ENCODE measurements around the gene SHISA3. TPM values are rescaled to one million over a fixed set of nuclear protein-coding genes. Genes with fewer than 3 reads are reported as not detected.

The SHISA3 gene
- total RNA-seq, 4 donors from 2014 or later: 1.2 to 5.8 (median 1.5) TPM

DNA sequence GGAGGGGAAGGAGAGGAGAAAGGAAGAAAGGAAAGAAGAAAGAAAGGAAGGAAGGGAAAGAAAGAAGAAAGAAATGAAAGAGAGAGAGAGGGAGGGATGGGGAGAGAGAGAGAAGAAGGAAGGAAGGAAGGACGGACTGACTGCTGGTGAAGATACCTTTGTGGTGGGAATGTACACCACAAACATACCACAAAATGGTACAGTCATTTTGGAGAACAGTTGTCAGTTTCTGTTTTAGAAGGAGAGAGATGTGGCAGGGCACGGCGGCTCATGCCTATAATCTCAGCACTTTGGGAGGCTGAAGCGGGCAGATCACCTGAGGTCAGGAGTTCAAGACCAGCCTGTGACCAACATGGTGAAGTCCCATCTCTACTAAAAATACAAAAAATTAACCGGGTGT lies 40.0 kb upstream of the SHISA3 start:
- no peak overlapping the region for H3K4me3 ChIP-seq
- TF ChIP-seq, protein P1, sequence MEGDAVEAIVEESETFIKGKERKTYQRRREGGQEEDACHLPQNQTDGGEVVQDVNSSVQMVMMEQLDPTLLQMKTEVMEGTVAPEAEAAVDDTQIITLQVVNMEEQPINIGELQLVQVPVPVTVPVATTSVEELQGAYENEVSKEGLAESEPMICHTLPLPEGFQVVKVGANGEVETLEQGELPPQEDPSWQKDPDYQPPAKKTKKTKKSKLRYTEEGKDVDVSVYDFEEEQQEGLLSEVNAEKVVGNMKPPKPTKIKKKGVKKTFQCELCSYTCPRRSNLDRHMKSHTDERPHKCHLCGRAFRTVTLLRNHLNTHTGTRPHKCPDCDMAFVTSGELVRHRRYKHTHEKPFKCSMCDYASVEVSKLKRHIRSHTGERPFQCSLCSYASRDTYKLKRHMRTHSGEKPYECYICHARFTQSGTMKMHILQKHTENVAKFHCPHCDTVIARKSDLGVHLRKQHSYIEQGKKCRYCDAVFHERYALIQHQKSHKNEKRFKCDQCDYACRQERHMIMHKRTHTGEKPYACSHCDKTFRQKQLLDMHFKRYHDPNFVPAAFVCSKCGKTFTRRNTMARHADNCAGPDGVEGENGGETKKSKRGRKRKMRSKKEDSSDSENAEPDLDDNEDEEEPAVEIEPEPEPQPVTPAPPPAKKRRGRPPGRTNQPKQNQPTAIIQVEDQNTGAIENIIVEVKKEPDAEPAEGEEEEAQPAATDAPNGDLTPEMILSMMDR (IDR thresholded peaks at IDR 0.05): no peak
- no peaks in the 10 kb centered on the region for H3K36me3 ChIP-seq
- no peak overlapping the region for H3K27ac ChIP-seq
- H3K27me3 ChIP-seq: no peaks in the 10 kb centered on the region
- no peak for DNase-seq
- no peaks in the 10 kb centered on the region for H3K4me1 ChIP-seq
- H3K9me3 ChIP-seq: no peaks in the 10 kb centered on the region

DNA sequence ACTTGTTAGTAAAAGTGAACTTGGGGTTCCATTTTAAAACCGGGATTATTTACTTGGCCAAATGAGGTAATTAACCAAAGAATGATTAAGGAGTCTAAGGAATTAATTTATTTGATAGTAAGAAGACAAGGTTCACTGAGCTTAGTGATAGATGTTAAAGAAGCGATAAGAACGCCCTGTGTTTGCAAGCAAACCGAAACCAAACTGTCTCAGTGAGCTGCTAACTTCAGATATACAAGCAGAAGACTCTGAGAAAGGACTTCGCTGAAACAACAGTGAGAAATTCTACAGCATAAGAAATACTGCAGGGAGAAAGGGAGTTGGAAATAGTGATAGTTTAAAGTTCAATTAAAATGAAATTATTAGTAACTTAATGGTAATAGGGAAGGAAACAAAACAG lies 37.6 kb upstream of the SHISA3 start:
- Histone ChIP-seq H3K27ac (peak overlapping the region in 1 of 4 donors; percentile 12), H3K27me3 (no peaks in the 10 kb centered on the region), H3K4me1 (no peaks in the 10 kb centered on the region), H3K36me3 (no peaks in the 10 kb centered on the region), H3K4me3 (no peak overlapping the region), H3K9me3 (no peaks in the 10 kb centered on the region)
- no peak for TF ChIP-seq POLR2A (IDR thresholded peaks at IDR 0.05)
- TF ChIP-seq, protein P1 (IDR thresholded peaks at IDR 0.05): no peak
- DNase-seq: no peak

DNA sequence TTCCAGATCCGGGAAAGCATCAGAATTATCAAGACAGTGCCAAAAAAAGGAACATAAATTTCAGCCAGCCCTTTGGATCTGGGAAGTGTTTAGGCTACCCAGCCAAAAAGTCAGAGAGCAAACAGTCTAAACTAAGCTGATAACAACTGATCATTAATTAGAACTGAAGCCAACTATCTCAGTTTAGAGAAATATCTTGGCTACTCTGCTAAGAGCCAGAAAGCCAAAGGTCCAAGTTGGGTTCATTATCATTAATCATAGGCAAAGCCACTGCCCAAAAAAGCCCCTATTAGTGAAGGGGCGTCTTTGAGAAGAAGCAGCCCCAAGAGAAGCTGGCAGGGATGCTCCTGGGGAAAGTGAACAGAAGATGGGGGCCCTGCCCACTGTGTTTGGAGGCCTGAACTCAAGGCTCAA lies 37.0 kb upstream of the SHISA3 start:
- Histone ChIP-seq H3K4me3 (no peak overlapping the region), H3K36me3 (no peaks in the 10 kb centered on the region), H3K9me3 (no peaks in the 10 kb centered on the region), H3K27ac (no peak overlapping the region), H3K27me3 (no peaks in the 10 kb centered on the region), H3K4me1 (no peaks in the 10 kb centered on the region)
- no peak for TF ChIP-seq POLR2A (IDR thresholded peaks at IDR 0.05)
- TF ChIP-seq, protein P1 (IDR thresholded peaks at IDR 0.05): no peak
- no peak for DNase-seq

DNA sequence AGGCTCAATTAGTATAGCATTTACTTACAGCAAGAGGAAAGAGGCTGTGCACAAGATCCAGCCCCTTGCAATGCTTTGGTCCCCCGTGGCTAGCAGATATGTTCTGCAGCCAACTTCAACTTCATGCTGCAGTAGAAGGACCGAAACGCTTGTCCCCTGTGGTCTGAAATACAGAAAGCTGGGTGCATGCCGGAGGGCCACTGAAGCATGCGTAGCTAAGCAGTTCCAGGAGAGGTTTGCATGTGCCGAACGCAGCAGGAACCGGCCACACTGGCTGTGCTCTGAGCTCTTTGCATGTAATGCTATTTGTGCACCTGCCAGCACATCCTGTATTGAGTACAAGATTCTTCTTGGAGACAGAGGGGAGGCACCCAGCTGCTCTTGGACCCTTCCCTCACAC lies 35.8 kb upstream of the SHISA3 start:
- no peak for DNase-seq
- TF ChIP-seq, protein P1 (IDR thresholded peaks at IDR 0.05): no peak
- no peak for TF ChIP-seq POLR2A (IDR thresholded peaks at IDR 0.05)
- no peaks in the 10 kb centered on the region for H3K4me1 ChIP-seq
- H3K9me3 ChIP-seq: no peaks in the 10 kb centered on the region
- H3K27me3 ChIP-seq: no peaks in the 10 kb centered on the region
- no peak overlapping the region for H3K27ac ChIP-seq
- no peaks in the 10 kb centered on the region for H3K36me3 ChIP-seq
- no peak overlapping the region for H3K4me3 ChIP-seq

DNA sequence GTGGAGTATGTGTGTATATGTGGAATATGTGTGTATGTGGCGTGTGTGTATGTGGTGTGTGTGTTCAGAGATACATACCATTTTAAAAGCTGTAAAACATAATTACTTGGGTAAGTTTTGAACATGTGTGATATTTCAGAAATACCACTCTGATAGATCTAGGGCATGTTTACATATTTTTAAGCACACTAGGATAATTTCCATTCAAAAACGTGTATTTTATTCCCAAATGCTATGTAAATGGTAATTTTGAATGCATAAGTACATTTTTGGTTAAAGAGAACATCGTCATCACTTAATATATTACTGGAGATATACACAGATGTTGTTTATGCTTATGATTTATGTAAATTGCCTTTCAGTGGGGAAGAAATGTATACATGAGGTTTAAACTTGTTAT lies 34.7 kb upstream of the SHISA3 start:
- DNase-seq: no peak
- H3K27me3 ChIP-seq: no peaks in the 10 kb centered on the region
- H3K27ac ChIP-seq: no peak overlapping the region
- no peak overlapping the region for H3K4me3 ChIP-seq
- TF ChIP-seq POLR2A (IDR thresholded peaks at IDR 0.05): no peak
- no peaks in the 10 kb centered on the region for H3K9me3 ChIP-seq
- H3K4me1 ChIP-seq: no peaks in the 10 kb centered on the region
- H3K36me3 ChIP-seq: no peaks in the 10 kb centered on the region

DNA sequence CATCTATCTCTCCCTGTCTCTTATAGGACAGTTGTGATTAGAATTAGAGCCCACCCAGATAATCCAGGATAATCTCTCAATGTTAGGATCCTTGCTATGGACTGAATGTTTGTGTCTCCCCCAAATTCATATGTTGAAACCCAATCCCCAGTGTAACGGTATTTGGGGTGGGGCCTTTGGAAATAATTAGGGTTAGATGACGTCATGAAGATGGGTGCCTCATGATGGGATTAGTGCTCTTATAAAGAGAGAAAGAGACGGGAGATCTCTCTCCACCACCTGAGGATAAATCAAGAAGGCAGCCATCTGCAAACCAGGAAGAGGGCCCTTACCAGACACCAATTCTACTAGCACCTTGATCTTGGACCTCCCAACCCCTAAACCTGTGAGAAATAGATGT lies 33.7 kb upstream of the SHISA3 start:
- H3K4me3 ChIP-seq: no peak overlapping the region
- TF ChIP-seq POLR2A (IDR thresholded peaks at IDR 0.05): no peak
- TF ChIP-seq, protein P1 (IDR thresholded peaks at IDR 0.05): no peak
- no peak overlapping the region for H3K27ac ChIP-seq
- no peaks in the 10 kb centered on the region for H3K27me3 ChIP-seq
- H3K36me3 ChIP-seq: no peaks in the 10 kb centered on the region
- no peak for DNase-seq
- H3K4me1 ChIP-seq: no peaks in the 10 kb centered on the region
- no peaks in the 10 kb centered on the region for H3K9me3 ChIP-seq
